GM10266 (cell line): ENCODE results near the gene CELF3.

Experiments used
- DNase-seq: peaks from one replicate; pipeline ENCODE4 v3.0.0; 2012; ENCODE audit errors: extremely low spot score
- CTCF ChIP-seq: IDR thresholded peaks from 2 replicates; pipeline ENCODE4 v1.5.1; 2012; ENCODE audit warnings: mild to moderate bottlenecking, low read depth; ENCODE audit not compliant: control insufficient read depth, insufficient read depth; ENCODE audit errors: missing control alignments

Gene CELF3

GRCh38 chr1:151720125-151720524 is 3.5 kb upstream of the CELF3 start:
- no peak for DNase-seq
- no peak for TF ChIP-seq CTCF

- DNase-seq: no peak
- no peak for TF ChIP-seq CTCF
Measured at GRCh38 chr1:151718666-151719065, 2.1 kb upstream of the CELF3 start.

- TF ChIP-seq CTCF: no peak
- no peak for DNase-seq
Measured at GRCh38 chr1:151718011-151718431, 1.4 kb upstream of the CELF3 start.

- DNase-seq: no peak
- no peak for TF ChIP-seq CTCF
Measured at GRCh38 chr1:151716405-151716762, 219 bp downstream of the CELF3 start.

GRCh38 chr1:151715726-151716404 is 738 bp downstream of the CELF3 start:
- DNase-seq: no peak
- no peak for TF ChIP-seq CTCF

GRCh38 chr1:151714820-151715725 is 1.5 kb downstream of the CELF3 start:
- TF ChIP-seq CTCF: no peak
- no peak for DNase-seq

GRCh38 chr1:151713874-151714273 is 2.7 kb downstream of the CELF3 start:
- DNase-seq: no peak
- no peak for TF ChIP-seq CTCF
